AG08396 (cell line): ENCODE data around the gene HPCA.
"Not testable (repeated sequence)": the region's sequence is repeated elsewhere in the genome, so short reads cannot be mapped to it uniquely, and the experiment has no call there.

Experiments
- DNase-seq: peaks from one replicate; pipeline ENCODE4 v3.0.0; 2012; ENCODE audit warnings: low spot score, mixed read lengths

HPCA gene

GRCh38 chr1:32903991-32904785 is 17.9 kb downstream of the HPCA start:
- peak; percentile 7 for DNase-seq

GRCh38 chr1:32904797-32905196 is 18.5 kb downstream of the HPCA start:
- DNase-seq = no peak

GRCh38 chr1:32905588-32905987 is 19.3 kb downstream of the HPCA start:
- not testable (repeated sequence) for DNase-seq

GRCh38 chr1:32906654-32907053 is 20.4 kb downstream of the HPCA start:
- no peak for DNase-seq

GRCh38 chr1:32907435-32907834 is 21.1 kb downstream of the HPCA start:
- DNase-seq = no peak

GRCh38 chr1:32910319-32910718 is 24.0 kb downstream of the HPCA start:
- DNase-seq = no peak

GRCh38 chr1:32915766-32916706 is 29.7 kb downstream of the HPCA start:
- DNase-seq = no peak

GRCh38 chr1:32917521-32917920 is 31.2 kb downstream of the HPCA start:
- DNase-seq = no peak

GRCh38 chr1:32918179-32918578 is 31.9 kb downstream of the HPCA start:
- no peak for DNase-seq

- DNase-seq = peak; percentile 45
Measured at GRCh38 chr1:32919811-32920733, 33.8 kb downstream of the HPCA start.

GRCh38 chr1:32920833-32921232 is 34.5 kb downstream of the HPCA start:
- no peak for DNase-seq

- no peak for DNase-seq
Measured at GRCh38 chr1:32924881-32925344, 38.6 kb downstream of the HPCA start.

- DNase-seq = no peak
Measured at GRCh38 chr1:32925403-32926162, 39.3 kb downstream of the HPCA start.

- no peak for DNase-seq
Measured at GRCh38 chr1:32926562-32926961, 40.3 kb downstream of the HPCA start.

- DNase-seq = no peak
Measured at GRCh38 chr1:32927441-32927840, 41.1 kb downstream of the HPCA start.

GRCh38 chr1:32928285-32928684 is 42.0 kb downstream of the HPCA start:
- DNase-seq = no peak

- DNase-seq = no peak
Measured at GRCh38 chr1:32928715-32929114, 42.4 kb downstream of the HPCA start.

- no peak for DNase-seq
Measured at GRCh38 chr1:32929366-32929765, 43.1 kb downstream of the HPCA start.

- no peak for DNase-seq
Measured at GRCh38 chr1:32931760-32932159, 45.5 kb downstream of the HPCA start.

- no peak for DNase-seq
Measured at GRCh38 chr1:32933742-32934322, 47.5 kb downstream of the HPCA start.

- DNase-seq = no peak
Measured at GRCh38 chr1:32934535-32934934, 48.2 kb downstream of the HPCA start.
